Muscle of leg (tissue), 11 donors: ENCODE data around the gene PCBP3. TPM values are rescaled to one million over a fixed set of nuclear protein-coding genes. Genes with fewer than 3 reads are reported as not detected.
"Not testable (repeated sequence)": the region's sequence is repeated elsewhere in the genome, so short reads cannot be mapped to it uniquely, and the experiment has no call there.

Source experiments
- DNase-seq: peaks from one replicate; pipeline ENCODE4 v3.0.0; 2013
- H3K27ac ChIP-seq: one replicate; pipeline ENCODE4 v1.5.1; 2013; ENCODE audit warnings: mild to moderate bottlenecking, low read length, control low read depth
- H3K27me3 ChIP-seq: one replicate; pipeline ENCODE4 v1.6.1; 2013; ENCODE audit warnings: low read length; ENCODE audit not compliant: control insufficient read depth, insufficient read depth
- H3K36me3 ChIP-seq: one replicate; pipeline ENCODE4 v1.6.1; 2013; ENCODE audit warnings: low read length; ENCODE audit not compliant: control insufficient read depth, insufficient read depth
- H3K4me1 ChIP-seq: one replicate; pipeline ENCODE4 v1.6.1; 2013; ENCODE audit warnings: low read length; ENCODE audit not compliant: control insufficient read depth, insufficient read depth
- H3K4me3 ChIP-seq: one replicate; pipeline ENCODE4 v1.5.1; 2013; ENCODE audit warnings: low read length, control low read depth
- H3K9me3 ChIP-seq: replicated peaks from 2 replicates; pipeline ENCODE4 v1.6.1; 2013; ENCODE audit warnings: low read depth, low read length; ENCODE audit not compliant: control insufficient read depth
- WGBS: methylation state at CpG from one replicate; pipeline ENCODE4 v1.1.5; 2013; ENCODE audit warnings: missing lambda C conversion rate; ENCODE audit not compliant: insufficient coverage; 5-methylcytosine and 5-hydroxymethylcytosine counted together
- polyA plus RNA-seq, 8 donors: library from polyadenylated mRNA; unstranded; fragments of 120-200 nt; gene quantifications; one replicate each; pipeline versions ENCODE4 v1.2.1 to v1.2.3, GENCODE V29; 2013; ENCODE audit warnings: inconsistent platforms in 1 of 8, low replicate concordance in 1 of 8; ENCODE audit not compliant: insufficient read length in 8 of 8, insufficient read depth in 1 of 8
- total RNA-seq: library from RNA; stranded (reverse); fragments of 120-200 nt; gene quantifications from one replicate; pipeline ENCODE4 v1.2.4, GENCODE V29; 2013

PCBP3 gene
- total and polyA plus RNA-seq, 9 donors: 0.76 to 2.3 (median 1.2) TPM

DNA sequence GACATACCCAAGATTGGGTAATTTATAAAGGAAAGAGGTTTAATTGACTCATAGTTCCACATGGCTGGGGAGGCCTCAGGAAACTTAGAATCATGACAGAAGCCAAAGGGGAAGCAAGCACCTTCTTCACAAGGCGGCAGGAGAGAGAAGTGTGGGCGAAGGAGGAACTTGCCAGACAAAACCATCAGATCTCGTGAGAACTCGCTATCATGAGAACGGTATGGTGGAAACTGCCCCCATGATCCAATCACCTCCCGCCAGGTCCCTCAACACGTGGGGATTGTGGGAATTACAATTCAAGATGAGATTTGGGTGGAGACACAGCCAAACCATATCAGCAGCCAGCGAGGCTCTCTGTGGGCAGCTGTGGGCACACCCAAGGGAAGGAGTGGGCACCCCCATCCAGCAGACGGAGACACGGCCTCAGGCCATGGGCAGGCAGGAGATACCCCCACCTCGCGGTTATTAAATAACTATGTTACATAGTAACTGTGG is 189.3 kb downstream of the PCBP3 start:
- DNase-seq, H3K36me3 ChIP-seq, H3K27me3 ChIP-seq, H3K9me3 ChIP-seq, H3K4me3 ChIP-seq, H3K27ac ChIP-seq: not testable (repeated sequence)
- WGBS: 60% methylated on average over 1 of the region's 12 CpGs
- H3K4me1 ChIP-seq: peaks cover 20% of the 10 kb centered on the region

DNA sequence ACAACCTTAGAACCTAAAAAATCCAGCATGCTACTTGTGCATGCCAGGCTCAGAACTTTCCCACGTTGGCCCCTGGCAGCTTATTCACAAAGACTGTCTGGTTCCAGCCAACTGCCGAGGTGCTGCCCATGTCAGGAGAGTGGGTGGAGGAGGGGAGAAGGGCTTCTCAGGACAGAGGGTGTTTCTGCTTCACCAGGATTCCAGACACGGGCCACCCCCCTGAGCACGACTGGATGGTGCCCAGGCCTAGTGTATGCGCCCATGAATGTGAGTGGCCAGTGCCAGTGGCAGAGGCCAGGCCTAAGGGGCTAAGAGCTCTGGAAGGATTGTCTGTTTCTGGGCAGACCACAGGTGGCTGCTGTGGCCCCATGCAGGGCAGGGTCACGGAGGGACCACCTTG is 189.9 kb downstream of the PCBP3 start:
- no peak for DNase-seq
- Histone ChIP-seq H3K27me3 (no peaks in the 10 kb centered on the region), H3K4me3 (no peak overlapping the region), H3K4me1 (peaks cover 20% of the 10 kb centered on the region), H3K36me3 (no peaks in the 10 kb centered on the region), H3K9me3 (no peaks in the 10 kb centered on the region), H3K27ac (no peak overlapping the region)
- WGBS: 64% methylated on average over 5 of the region's 6 CpGs

DNA sequence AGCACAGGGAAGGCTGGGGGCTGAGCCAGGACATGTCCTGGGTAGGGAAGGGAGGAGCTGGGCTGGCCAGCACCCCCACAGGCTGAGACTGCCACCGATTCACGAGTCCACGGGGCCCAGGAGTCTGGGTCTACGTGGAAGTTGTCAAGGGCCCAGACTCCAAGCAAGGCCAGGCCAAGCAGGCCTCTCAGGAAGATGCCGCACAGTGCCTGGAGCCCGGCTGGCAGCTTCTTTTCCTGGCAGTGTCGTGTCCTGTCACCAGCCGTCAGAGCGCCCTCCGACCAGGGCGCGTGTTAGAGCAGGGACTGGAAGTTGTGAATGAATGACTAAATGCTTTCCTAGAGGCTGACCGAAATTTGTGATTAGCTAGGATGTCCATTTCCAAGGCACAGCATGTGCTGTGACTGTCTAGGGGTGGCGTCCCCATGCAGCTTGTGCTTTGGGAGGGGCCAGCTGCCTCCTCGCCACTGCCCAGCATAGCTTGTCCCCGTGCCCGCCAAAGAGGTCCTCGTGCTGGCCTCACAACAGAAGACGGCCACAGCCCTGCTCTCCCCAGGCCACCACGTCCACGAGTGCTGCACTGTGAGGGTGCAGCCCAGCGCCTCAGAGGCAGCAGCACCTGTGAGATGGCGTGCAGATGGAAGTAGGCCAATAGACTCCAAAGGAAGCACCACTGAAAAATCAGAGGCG is 190.6 kb downstream of the PCBP3 start:
- DNase-seq: no peak
- no peak overlapping the region for H3K4me3 ChIP-seq
- no peak overlapping the region for H3K27ac ChIP-seq
- H3K4me1 ChIP-seq: peaks cover 18% of the 10 kb centered on the region
- H3K9me3 ChIP-seq: no peaks in the 10 kb centered on the region
- no peaks in the 10 kb centered on the region for H3K27me3 ChIP-seq
- no peaks in the 10 kb centered on the region for H3K36me3 ChIP-seq
- 86% methylated on average over 24 of the region's 24 CpGs for WGBS

DNA sequence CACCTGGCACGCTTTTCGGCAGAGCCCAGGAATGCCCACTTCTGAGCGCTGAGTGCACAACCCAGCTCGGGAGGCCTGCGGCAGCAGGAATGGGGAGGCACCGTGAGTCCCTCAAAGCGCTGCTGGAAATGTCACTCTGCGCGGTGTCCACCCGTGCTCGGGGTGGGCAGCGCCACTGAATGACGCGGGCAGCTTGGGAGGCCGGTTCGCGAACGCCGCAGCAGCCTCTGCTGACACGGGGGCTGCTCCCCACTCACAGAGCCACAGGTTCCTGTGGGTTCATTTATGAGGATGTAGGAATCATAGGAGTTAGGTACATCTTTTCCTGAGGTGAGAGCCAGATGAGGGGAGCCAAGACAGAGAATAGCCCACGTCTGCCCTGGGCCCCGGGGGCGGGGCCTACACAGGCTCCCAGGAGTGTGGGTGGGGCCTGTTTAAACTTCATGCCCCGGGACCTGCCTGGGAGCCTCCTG is 191.3 kb downstream of the PCBP3 start:
- no peak overlapping the region for H3K4me3 ChIP-seq
- no peak overlapping the region for H3K27ac ChIP-seq
- no peaks in the 10 kb centered on the region for H3K27me3 ChIP-seq
- DNase-seq: no peak
- H3K4me1 ChIP-seq: peaks cover 13% of the 10 kb centered on the region
- WGBS: 87% methylated on average over 23 of the region's 24 CpGs
- no peaks in the 10 kb centered on the region for H3K36me3 ChIP-seq
- no peaks in the 10 kb centered on the region for H3K9me3 ChIP-seq

DNA sequence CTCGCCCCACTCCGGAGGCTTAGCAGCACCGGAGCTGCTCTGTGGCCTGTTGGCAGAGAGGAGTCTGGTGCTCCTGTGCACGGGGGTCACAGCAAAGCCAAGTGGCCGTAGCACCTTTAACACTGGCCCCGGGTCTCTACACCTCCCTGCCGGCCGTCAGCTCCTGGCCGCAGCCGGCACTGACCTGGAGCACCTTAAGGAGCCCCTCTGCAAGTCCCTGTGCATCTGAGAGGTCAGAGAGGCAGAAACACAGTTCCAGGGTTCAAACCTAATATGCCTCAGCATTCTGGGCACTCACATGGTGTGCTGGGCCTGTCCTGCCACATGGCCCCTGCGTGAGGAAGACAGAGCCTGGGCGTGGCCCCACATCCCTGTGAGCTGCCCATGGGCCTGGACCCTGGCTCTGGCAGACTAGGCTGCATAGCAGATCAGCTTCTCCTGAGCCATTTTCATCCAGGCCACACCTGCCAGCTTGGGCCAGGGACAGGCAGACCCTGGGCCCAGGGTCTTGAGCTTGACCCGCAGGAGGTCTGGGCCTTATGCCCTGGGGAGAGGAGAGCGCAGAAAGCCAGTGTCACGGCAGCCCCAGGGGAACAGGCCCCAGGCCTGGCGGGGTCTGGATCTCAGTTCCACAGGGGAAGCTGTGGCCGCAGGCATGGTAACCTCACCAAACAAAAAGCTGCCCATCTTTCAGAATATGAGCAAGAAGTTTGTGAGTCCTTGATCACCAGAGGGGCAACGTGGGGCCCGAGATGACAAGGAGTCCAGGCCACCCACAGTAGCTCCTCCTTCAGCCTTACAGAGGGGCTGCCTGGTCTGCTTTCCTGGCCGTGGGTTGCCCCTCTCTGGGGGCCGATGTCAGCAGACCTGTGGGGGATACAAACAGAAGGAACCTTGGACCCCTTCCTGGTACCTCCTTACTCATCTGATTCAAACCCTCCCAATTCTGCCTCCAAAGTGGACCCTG is 192.1 kb downstream of the PCBP3 start:
- Histone ChIP-seq H3K27me3 (no peaks in the 10 kb centered on the region), H3K36me3 (no peaks in the 10 kb centered on the region), H3K9me3 (peaks cover 2% of the 10 kb centered on the region), H3K4me1 (peaks cover 10% of the 10 kb centered on the region), H3K27ac (no peak overlapping the region), H3K4me3 (no peak overlapping the region)
- no peak for DNase-seq
- 79% methylated on average over 19 of the region's 21 CpGs for WGBS

DNA sequence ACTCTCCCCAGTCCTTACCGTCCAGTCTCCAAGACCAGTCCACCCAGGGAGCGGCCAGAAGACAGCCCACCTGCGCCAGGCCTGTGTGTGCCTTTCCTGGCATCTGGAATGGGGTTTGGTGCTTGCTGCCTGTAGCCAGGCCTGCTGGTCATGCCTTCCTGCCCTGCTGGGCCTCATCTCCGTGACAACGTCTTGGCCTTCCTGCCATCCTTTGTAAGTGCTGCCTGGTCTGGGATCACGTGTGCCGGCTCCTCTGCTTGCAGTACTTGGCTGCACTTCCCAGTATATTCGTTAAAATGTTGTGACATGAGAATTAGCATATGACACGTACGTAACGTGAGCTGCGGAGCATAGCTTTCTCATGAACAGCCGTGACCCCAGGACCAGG is 192.7 kb downstream of the PCBP3 start:
- DNase-seq: no peak
- 76% methylated on average over 12 of the region's 13 CpGs for WGBS
- Histone ChIP-seq H3K4me1 (peaks cover 8% of the 10 kb centered on the region), H3K36me3 (no peaks in the 10 kb centered on the region), H3K27me3 (no peaks in the 10 kb centered on the region), H3K4me3 (no peak overlapping the region), H3K27ac (no peak overlapping the region), H3K9me3 (peaks cover 7% of the 10 kb centered on the region)

DNA sequence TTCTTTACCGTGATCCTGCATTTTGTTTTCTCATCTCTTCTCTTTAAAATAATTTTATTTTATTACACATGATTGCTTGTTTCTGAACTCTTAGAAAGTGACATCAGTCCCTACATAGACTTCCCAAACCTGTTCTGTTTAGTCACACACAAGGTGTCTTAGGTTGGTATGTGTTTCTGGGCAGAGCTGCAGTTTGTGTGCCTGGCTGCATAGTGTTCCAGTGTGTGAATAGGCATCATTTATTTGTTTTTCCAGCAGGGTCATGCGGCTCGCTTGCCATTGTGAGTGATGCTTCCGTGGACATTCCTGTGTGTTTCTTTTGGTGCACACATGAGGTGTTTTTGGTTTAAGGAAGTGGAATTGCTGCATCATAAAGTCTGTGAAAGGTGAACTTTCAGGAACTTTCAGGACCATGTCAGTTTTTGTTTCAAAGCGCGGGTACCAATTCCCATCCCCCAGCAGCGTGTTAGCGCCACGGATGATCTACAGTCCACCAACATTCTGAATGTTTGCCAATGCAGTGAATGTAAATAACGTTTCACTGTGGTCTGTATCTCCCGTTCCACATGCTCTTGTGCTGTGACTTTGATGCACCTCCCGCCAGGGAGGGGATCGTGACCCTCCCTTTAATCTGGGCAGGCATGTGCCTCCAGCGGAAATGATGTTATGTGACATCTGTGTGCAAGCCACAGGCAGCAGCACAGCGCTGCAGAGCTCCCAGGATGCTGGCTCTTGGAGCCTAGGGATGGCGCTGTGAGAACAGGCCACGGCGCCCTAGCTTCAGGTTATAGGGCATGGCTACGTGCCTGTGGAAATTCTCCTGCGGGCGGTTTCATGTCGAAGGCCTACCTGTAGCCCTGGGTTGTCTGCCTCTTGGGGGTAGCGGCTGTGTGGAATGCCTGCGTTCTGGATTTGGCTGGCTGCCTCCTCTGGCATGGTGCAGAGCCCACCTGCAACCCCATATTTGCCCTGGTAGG is 193.5 kb downstream of the PCBP3 start:
- Histone ChIP-seq H3K4me1 (peaks cover 8% of the 10 kb centered on the region), H3K9me3 (peaks cover 7% of the 10 kb centered on the region), H3K36me3 (no peaks in the 10 kb centered on the region), H3K27me3 (no peaks in the 10 kb centered on the region), H3K4me3 (no peak overlapping the region), H3K27ac (no peak overlapping the region)
- WGBS: 73% methylated on average over 13 of the region's 24 CpGs
- DNase-seq: no peak

DNA sequence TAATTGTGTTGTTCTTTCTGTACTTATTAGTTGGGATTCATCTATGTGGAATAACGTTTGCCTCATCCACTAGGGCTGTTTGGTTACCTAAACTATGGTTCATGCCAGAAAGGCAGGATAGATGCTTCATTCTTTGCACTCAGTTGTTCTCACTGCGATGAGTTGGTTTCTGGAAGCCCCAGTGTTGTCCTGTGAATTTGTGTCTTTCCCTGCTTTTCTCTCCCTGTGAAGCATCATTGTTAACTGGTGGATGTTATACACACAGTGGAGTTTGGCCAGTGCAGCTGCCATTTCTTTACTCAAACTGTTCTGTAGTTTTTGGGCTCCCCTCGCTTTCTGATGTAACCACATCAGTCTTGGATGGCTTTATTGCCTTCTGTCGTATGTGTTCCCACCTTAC is 194.4 kb downstream of the PCBP3 start:
- WGBS: 70% methylated on average over 2 of the region's 4 CpGs
- peaks cover 8% of the 10 kb centered on the region for H3K4me1 ChIP-seq
- H3K9me3 ChIP-seq: peaks cover 7% of the 10 kb centered on the region
- H3K36me3 ChIP-seq: no peaks in the 10 kb centered on the region
- DNase-seq: no peak
- no peak overlapping the region for H3K27ac ChIP-seq
- no peak overlapping the region for H3K4me3 ChIP-seq
- no peaks in the 10 kb centered on the region for H3K27me3 ChIP-seq

DNA sequence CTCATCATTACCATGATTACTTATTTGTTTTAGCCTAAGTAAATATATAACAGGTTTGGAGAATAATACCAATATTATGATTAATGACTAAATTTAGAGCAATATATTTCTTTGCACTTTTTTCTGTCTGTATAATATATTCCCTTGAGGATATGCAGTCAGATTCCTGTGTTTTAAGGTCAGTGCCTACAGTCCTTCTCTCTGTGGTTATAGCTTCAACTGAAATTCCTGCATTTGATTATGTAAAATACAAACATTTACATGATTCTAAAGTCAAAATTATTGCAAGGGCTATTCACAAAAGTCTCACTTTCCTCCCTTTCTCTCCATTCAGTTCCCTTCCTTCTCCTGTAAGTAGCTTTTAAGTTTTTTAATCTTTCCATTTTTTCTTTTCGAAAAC is 195.1 kb downstream of the PCBP3 start:
- Histone ChIP-seq H3K27me3 (no peaks in the 10 kb centered on the region), H3K27ac (no peak overlapping the region), H3K9me3 (peaks cover 7% of the 10 kb centered on the region), H3K36me3 (no peaks in the 10 kb centered on the region), H3K4me1 (peaks cover 2% of the 10 kb centered on the region), H3K4me3 (no peak overlapping the region)
- no CpG with 5 or more reads among the region's 1 CpG for WGBS
- no peak for DNase-seq
